ENCODE results near the gene GPC1.

DNA sequence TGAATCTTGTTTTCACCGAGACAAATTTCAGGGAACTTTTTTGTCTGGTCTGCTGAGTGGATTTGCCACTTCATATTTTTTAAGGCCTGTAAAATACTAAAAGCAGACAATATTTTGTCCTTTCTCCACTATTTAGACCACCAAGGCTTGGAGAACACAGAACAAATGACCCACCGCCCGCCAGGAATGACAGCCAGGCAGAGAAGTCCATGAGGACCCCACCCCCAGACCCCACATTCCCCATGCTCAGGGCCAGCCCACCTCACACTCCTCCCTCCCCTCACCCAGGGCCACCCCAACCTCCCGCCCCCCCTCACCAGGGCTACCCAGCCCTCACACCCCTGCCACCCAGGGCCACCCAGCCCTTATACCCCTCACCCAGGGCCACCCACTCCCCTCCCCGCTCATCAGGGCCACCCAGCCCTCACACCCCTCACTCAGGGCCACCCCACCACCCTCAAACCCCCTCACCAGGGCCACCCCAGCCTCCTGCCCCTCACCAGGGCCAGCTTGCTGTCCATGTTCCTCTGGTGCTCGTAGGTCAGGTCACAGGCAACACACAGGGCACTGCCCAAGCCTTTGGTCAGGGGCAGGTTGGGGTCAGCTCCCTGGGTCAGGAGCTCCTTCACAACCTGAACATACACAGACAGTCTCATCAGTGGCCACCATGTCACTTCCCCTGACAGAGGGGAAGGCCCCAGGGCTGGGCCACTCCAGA is 71.8 kb downstream of the GPC1 start:
- TF ChIP-seq, protein P1, sequence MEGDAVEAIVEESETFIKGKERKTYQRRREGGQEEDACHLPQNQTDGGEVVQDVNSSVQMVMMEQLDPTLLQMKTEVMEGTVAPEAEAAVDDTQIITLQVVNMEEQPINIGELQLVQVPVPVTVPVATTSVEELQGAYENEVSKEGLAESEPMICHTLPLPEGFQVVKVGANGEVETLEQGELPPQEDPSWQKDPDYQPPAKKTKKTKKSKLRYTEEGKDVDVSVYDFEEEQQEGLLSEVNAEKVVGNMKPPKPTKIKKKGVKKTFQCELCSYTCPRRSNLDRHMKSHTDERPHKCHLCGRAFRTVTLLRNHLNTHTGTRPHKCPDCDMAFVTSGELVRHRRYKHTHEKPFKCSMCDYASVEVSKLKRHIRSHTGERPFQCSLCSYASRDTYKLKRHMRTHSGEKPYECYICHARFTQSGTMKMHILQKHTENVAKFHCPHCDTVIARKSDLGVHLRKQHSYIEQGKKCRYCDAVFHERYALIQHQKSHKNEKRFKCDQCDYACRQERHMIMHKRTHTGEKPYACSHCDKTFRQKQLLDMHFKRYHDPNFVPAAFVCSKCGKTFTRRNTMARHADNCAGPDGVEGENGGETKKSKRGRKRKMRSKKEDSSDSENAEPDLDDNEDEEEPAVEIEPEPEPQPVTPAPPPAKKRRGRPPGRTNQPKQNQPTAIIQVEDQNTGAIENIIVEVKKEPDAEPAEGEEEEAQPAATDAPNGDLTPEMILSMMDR (IDR thresholded peaks at IDR 0.05; ENCODE audit: insufficient read depth, low read depth, low read length): no peak
- TF ChIP-seq EZH2 (IDR thresholded peaks at IDR 0.05; ENCODE audit: insufficient read depth, low read length): no peak

Measured in astrocyte (in vitro differentiated cells and primary cell).